HG03159 (cell line): ENCODE data around the gene CRIP2.

Experiments used
- ATAC-seq: cut with Tn5 transposase; IDR thresholded peaks from one replicate; pipeline ENCODE4 v1.9.1; 2021; ENCODE audit warnings: mild to moderate bottlenecking, moderate library complexity; ENCODE audit not compliant: unreplicated experiment

The CRIP2 gene

GRCh38 chr14:105460616-105461015 is 14.0 kb upstream of the CRIP2 start:
- no peak for ATAC-seq

GRCh38 chr14:105461903-105462302 is 12.7 kb upstream of the CRIP2 start:
- no peak for ATAC-seq

DNA sequence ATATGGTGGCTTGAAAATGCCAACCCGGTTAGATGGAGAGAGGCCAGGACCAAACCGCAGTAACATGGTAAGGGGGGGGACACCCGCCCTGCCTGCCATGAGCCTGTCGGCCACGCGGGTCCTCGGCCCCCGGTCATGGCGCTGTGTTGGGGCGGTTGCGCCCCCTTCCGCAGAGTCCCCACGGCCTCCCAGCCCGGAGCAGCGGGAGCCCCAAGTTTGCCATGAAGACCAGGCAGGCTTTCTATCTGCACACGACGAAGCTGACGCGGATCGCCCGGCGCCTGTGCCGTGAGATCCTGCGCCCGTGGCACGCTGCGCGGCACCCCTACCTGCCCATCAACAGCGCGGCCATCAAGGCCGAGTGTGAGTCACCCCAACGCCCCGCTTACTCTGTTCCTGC is 10.1 kb upstream of the CRIP2 start:
- no peak for ATAC-seq

DNA sequence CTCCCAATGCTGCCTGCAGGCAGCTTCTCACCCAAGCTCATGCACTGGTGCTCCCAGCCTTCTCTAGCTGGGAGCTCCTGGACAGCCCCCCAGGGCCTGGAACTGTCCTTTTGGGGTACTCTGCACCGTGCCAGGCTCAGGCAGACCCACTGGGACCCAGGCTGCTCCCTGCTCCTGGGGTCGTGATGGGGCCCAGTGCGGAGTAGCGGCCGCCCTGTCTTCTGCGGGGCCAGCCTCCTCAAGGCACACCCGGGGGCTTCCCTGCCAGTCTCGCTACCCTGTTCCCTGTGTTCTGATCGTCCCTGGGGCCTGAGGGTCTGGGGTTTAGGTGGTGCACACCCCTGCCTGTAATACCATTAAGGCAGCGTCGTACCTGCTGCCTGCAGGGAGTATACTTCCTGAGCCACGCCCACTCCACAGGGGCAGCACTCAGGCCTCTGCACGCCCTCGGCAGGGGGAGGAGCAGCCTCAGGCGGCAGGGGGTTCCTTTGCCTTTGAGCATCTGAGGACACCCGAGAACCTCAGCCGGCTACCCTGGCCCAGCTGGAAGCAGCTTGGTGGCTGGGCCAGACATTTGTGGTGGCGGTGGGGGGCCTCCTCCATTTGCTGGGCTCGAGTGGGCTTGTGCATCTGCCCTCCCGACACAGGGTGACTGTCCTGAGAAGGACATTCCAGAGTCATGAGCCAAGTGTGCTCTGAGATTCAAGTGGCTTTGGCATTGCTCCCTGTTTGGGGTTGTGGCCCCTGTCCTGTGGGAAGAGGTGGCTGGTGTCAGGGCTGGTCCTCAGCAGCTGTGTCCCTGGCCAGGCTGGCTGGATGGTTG is 9.2 kb upstream of the CRIP2 start:
- no peak for ATAC-seq

GRCh38 chr14:105466531-105467248 is 7.9 kb upstream of the CRIP2 start:
- ATAC-seq = no peak

GRCh38 chr14:105467249-105467941 is 7.2 kb upstream of the CRIP2 start:
- no peak for ATAC-seq

GRCh38 chr14:105467942-105468471 is 6.6 kb upstream of the CRIP2 start:
- no peak for ATAC-seq

DNA sequence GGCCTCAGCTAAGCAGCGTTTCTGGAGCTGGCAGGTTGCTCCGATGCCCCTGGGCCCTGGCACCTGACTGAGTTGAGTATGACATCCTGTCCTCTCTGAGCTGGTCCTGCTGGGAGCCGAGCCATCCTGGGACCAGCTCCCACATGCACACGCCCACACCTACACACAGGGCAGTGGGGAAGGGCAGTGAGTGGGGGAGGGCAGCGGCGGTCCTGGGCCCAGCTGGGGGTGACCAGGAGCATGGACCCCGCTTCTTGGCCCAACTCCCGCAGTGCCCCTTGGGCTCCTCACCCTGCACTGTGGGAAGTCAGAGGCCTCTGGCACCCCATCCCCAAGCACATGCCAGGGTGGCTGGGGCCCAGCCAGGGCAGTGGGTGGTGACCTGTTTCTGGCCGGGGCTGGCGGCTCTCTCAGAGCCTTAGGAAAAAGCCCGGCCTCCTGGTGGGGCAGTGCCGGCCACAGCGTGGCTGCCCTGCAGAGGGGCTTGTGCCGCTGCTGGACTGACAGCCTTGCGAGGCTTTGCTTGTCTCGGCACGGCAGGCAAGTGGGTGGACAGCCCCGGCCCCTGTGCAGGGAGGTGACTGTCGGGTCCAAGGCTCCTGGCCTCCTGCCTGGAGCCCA is 5.9 kb upstream of the CRIP2 start:
- ATAC-seq = no peak

- ATAC-seq = no peak
These were observed 4.9 kb upstream of the CRIP2 start for GRCh38 chr14:105469456-105470349.

GRCh38 chr14:105470350-105471296 is 4.0 kb upstream of the CRIP2 start:
- ATAC-seq = no peak

DNA sequence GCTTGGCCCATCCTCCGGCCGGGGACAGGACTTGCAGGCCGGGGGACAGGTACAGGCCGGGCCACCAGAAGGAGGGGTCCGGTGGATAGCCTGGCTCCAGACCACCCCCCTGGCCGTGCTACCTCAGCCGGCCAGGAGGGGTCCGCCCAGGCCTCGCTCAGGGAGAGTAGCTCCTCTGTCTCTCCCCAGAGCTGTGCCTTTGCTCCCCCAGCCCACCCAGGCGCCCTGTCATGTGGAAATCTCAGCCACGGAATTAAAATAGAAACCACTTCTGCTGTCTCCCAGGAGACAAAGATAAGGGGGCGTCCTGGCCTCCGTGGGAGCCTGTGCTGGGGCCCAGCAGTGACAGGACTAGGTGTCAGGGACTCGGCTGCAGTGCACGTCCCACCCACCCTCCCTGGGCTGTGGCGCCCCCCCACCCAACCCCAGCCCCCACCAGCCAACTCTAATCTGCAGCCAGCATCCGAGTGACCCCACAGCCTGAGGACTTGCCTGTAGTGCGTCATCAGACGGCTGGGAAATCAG is 3.3 kb upstream of the CRIP2 start:
- no peak for ATAC-seq

GRCh38 chr14:105471823-105472485 is 2.7 kb upstream of the CRIP2 start:
- ATAC-seq = no peak

- ATAC-seq = no peak
These were observed 2.1 kb upstream of the CRIP2 start for GRCh38 chr14:105472486-105472991.

GRCh38 chr14:105473033-105473676 is 1.5 kb upstream of the CRIP2 start:
- no peak for ATAC-seq

GRCh38 chr14:105473677-105474482 is 741 bp upstream of the CRIP2 start:
- ATAC-seq = no peak

DNA sequence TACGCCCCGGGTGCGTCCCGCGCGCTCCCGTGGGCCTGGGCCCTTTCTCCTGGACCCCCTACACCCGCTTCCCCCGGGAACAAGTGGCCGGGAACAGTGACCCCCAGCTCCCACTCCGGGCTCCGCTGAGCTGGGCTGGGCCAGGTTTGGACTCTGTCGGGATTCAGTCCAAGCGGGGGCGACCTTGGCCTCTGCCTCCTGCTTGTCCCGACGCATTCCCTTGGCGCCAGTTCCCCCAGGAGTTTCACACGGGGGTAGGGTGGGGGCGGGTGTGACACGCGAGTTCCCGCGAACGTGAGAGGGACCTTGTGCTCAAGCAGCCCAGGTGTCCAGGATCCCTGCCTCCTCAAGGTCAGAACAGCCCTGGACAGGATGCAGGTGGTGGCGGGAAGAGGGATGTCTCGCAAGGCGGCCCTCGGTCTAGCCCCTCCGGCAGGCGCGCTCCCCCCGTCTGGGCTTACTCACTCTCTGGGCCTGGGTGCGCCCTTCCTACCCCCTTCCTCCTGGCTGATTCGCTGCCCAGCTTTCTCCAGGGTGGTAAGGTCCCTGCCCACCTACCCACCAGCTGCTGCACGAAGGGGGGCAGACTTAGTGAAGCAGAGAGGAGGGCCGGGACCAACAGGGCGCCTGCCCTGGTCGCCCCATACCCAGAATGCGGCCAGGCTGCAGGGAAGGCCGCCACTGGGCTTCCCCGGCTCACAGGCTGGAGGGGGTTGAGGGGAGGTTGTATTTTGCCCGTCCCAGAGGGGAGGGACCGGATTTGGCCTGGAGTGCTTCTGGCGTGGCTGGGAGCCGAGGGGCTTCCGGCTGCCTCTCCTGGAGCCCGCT is 862 bp downstream of the CRIP2 start:
- no peak for ATAC-seq
